ENCODE results near the gene PDE9A.

PDE9A gene

GRCh38 chr21:42764443-42764760 is 111.0 kb downstream of the PDE9A start:
- Histone ChIP-seq H3K36me3 (replicated peaks; ENCODE audit: insufficient read depth, low read length) (no peaks in the 10 kb centered on the region), H3K4me2 (ENCODE audit: low read depth, low read length) (no peak overlapping the region), H2AFZ (ENCODE audit: low read length) (no peak overlapping the region), H3K9ac (ENCODE audit: low read length) (no peak overlapping the region), H3K9me3 (replicated peaks; ENCODE audit: insufficient read depth, low read length) (no peaks in the 10 kb centered on the region), H3K27ac (ENCODE audit: low read length) (no peak overlapping the region), H3K9me2 (replicated peaks; ENCODE audit: insufficient read depth, low read length) (no peaks in the 10 kb centered on the region), H3K27me3 (replicated peaks; ENCODE audit: insufficient read depth, low read length) (peaks cover 100% of the 10 kb centered on the region), H3F3A (ENCODE audit: insufficient read depth, low read length) (no peaks in the 10 kb centered on the region), H3K4me1 (ENCODE audit: low read length) (no peaks in the 10 kb centered on the region), H3K4me3 (ENCODE audit: low read length) (no peak overlapping the region), H4K20me1 (ENCODE audit: insufficient read depth, low read length) (no peaks in the 10 kb centered on the region), H3K79me2 (ENCODE audit: low read length) (no peaks in the 10 kb centered on the region)
- no peak for DNase-seq
- TF ChIP-seq EZH2phosphoT487 (IDR thresholded peaks at IDR 0.05; ENCODE audit: low read length) (no peak), CTCF (IDR thresholded peaks at IDR 0.05; ENCODE audit: low read length) (no peak)

- Histone ChIP-seq H3K4me3 (ENCODE audit: low read length) (no peak overlapping the region), H3K79me2 (ENCODE audit: low read length) (no peaks in the 10 kb centered on the region), H3F3A (ENCODE audit: insufficient read depth, low read length) (no peaks in the 10 kb centered on the region), H3K9me3 (replicated peaks; ENCODE audit: insufficient read depth, low read length) (no peaks in the 10 kb centered on the region), H3K27me3 (replicated peaks; ENCODE audit: insufficient read depth, low read length) (peaks cover 100% of the 10 kb centered on the region), H3K4me2 (ENCODE audit: low read depth, low read length) (no peak overlapping the region), H4K20me1 (ENCODE audit: insufficient read depth, low read length) (no peaks in the 10 kb centered on the region), H3K4me1 (ENCODE audit: low read length) (no peaks in the 10 kb centered on the region), H3K9ac (ENCODE audit: low read length) (no peak overlapping the region), H2AFZ (ENCODE audit: low read length) (no peak overlapping the region), H3K27ac (ENCODE audit: low read length) (no peak overlapping the region), H3K9me2 (replicated peaks; ENCODE audit: insufficient read depth, low read length) (no peaks in the 10 kb centered on the region), H3K36me3 (replicated peaks; ENCODE audit: insufficient read depth, low read length) (no peaks in the 10 kb centered on the region)
- no peak for TF ChIP-seq EZH2phosphoT487 (IDR thresholded peaks at IDR 0.05; ENCODE audit: low read length)
- TF ChIP-seq EZH2 (optimal IDR thresholded peaks at IDR 0.05; ENCODE audit: low read depth, low read length) = no peak
- TF ChIP-seq CTCF (IDR thresholded peaks at IDR 0.05; ENCODE audit: low read length) = no peak
- DNase-seq = no peak
Observed at GRCh38 chr21:42764883-42765282, 111.5 kb downstream of the PDE9A start.

GRCh38 chr21:42765656-42766055 is 112.2 kb downstream of the PDE9A start:
- no peaks in the 10 kb centered on the region for H3K79me2 ChIP-seq (ENCODE audit: low read length)
- H3K9ac ChIP-seq (ENCODE audit: low read length) = no peak overlapping the region
- no peak overlapping the region for H3K4me2 ChIP-seq (ENCODE audit: low read depth, low read length)
- H3K27me3 ChIP-seq (replicated peaks; ENCODE audit: insufficient read depth, low read length) = peaks cover 100% of the 10 kb centered on the region
- TF ChIP-seq EZH2 (optimal IDR thresholded peaks at IDR 0.05; ENCODE audit: low read depth, low read length) (no peak), EZH2phosphoT487 (IDR thresholded peaks at IDR 0.05; ENCODE audit: low read length) (no peak), CTCF (IDR thresholded peaks at IDR 0.05; ENCODE audit: low read length) (no peak)
- no peaks in the 10 kb centered on the region for H3K9me3 ChIP-seq (replicated peaks; ENCODE audit: insufficient read depth, low read length)
- no peaks in the 10 kb centered on the region for H3F3A ChIP-seq (ENCODE audit: insufficient read depth, low read length)
- no peaks in the 10 kb centered on the region for H3K9me2 ChIP-seq (replicated peaks; ENCODE audit: insufficient read depth, low read length)
- H3K4me1 ChIP-seq (ENCODE audit: low read length) = no peaks in the 10 kb centered on the region
- no peak overlapping the region for H3K27ac ChIP-seq (ENCODE audit: low read length)
- no peaks in the 10 kb centered on the region for H3K36me3 ChIP-seq (replicated peaks; ENCODE audit: insufficient read depth, low read length)
- H4K20me1 ChIP-seq (ENCODE audit: insufficient read depth, low read length) = no peaks in the 10 kb centered on the region
- no peak for DNase-seq
- H2AFZ ChIP-seq (ENCODE audit: low read length) = no peak overlapping the region
- no peak overlapping the region for H3K4me3 ChIP-seq (ENCODE audit: low read length)
